Common myeloid progenitor, CD34-positive (primary cell): ENCODE measurements around the gene CFAP45.

Experiments used
- CTCF ChIA-PET: fragments of 350-600 bp; sonication (Branson Sonifier 250); formaldehyde crosslinking; loops from one replicate; lab custom pipeline; 2021; ENCODE audit warnings: antibody characterized with exemption; lab: Charles Lee
- POLR2A ChIA-PET: fragments of 350-600 bp; sonication (Branson Sonifier 250); formaldehyde crosslinking; loops from one replicate; lab custom pipeline; 2021; ENCODE audit warnings: antibody characterized with exemption; lab: Charles Lee
- DNase-seq, 3 donors: peaks; one replicate each; pipeline versions ENCODE4 v3.0.0 to v3.0.0-alpha.2; 2013
- H3K27ac ChIP-seq, 2 experiments: 1 replicate in 1 of 2; 2 replicates in 1 of 2; pipeline ENCODE4 v1.7.0; 2013; ENCODE audit warnings: inconsistent platforms in 2 of 2, low read length in 2 of 2, mild to moderate bottlenecking in 2 of 2, low read depth in 1 of 2, moderate library complexity in 1 of 2; ENCODE audit not compliant: severe bottlenecking in 2 of 2, insufficient read depth in 1 of 2, poor library complexity in 1 of 2
- H3K27me3 ChIP-seq, 5 experiments: replicated peaks in 2 of 5; 1 replicate in 3 of 5; 2 replicates in 2 of 5; pipeline versions ENCODE4 v1.6.1 to v1.7.0; 2013; ENCODE audit warnings: low read length in 4 of 5, mild to moderate bottlenecking in 2 of 5, moderate library complexity in 2 of 5, inconsistent platforms in 1 of 5; ENCODE audit not compliant: insufficient read depth in 5 of 5, control insufficient read depth in 4 of 5
- H3K36me3 ChIP-seq, 4 experiments: 1 replicate in 2 of 4; 2 replicates in 2 of 4; pipeline versions ENCODE4 v1.6.1 to v1.7.0; 2013; ENCODE audit warnings: low read length in 3 of 4, control low read depth in 1 of 4, mild to moderate bottlenecking in 1 of 4; ENCODE audit not compliant: control insufficient read depth in 4 of 4, insufficient read depth in 4 of 4
- H3K4me1 ChIP-seq, 4 experiments: 1 replicate in 3 of 4; 2 replicates in 1 of 4; pipeline versions ENCODE4 v1.6.1 to v1.7.1; 2013; ENCODE audit warnings: low read length in 3 of 4, mild to moderate bottlenecking in 3 of 4, control low read depth in 1 of 4, inconsistent platforms in 1 of 4, moderate library complexity in 1 of 4; ENCODE audit not compliant: control insufficient read depth in 4 of 4, insufficient read depth in 4 of 4; ENCODE audit errors: control extremely low read depth in 1 of 4
- H3K4me3 ChIP-seq, 7 experiments: 1 replicate in 4 of 7; 2 replicates in 3 of 7; pipeline versions ENCODE4 v1.5.1 to v1.7.0; 2013; ENCODE audit warnings: mild to moderate bottlenecking in 7 of 7, low read length in 6 of 7, moderate library complexity in 6 of 7, inconsistent platforms in 2 of 7, low read depth in 2 of 7, control low read depth in 1 of 7; ENCODE audit not compliant: insufficient read depth in 4 of 7, control insufficient read depth in 1 of 7; ENCODE audit errors: extremely low read depth in 1 of 7
- H3K9me3 ChIP-seq, 5 experiments: 1 replicate in 4 of 5; 2 replicates in 1 of 5; pipeline versions ENCODE4 v1.6.1 to v1.7.1; 2013; ENCODE audit warnings: low read length in 4 of 5, mild to moderate bottlenecking in 2 of 5, inconsistent platforms in 1 of 5, low read depth in 1 of 5, moderate library complexity in 1 of 5; ENCODE audit not compliant: control insufficient read depth in 4 of 5, insufficient read depth in 2 of 5; ENCODE audit errors: control extremely low read depth in 1 of 5
- WGBS: methylation state at CpG from one replicate; pipeline ENCODE4 v1.1.5; 2013; ENCODE audit not compliant: insufficient coverage; 5-methylcytosine and 5-hydroxymethylcytosine counted together

CFAP45 gene

DNA sequence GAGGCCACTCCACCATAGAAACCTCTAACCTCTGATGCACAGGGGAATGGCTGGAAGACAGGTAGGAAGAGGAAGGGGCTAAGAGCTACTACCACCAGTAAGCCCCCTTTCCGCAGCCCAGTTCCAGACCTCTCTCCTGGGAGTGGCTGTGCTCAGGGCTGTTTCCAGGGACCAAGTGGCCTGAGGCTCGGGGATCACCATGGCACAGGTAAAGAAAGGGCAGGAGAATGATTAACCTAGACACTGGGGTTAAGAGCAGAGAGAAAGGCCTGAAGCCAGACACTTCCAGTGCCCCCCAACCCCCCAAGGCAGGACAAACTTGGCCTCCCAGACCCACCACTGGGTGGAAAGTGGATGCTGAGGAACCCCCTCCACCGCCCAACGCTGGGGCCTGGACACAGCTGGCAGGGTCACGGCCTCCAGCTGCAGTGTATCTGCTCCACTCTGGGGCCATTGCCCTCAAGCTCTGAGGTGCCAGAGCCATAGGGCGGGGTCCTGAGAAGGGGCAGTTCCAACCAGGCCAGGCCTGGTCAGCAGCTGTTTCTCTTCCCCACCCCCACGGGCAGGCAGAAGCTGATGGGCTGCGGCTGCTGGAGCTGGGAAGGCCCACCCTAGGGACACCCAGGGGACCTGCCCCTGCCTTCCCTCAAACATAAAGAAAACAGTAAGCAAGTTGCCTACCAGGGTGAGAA is 22.7 kb upstream of the CFAP45 start:
- POLR2A ChIA-PET: interaction anchor here (0.7 to 5.2 kb wide), 9 partner anchors 9 to 129 kb away, joined by 3 to 54 read pairs (median 13); partner anchors contain the start of gene CFAP45
- H3K27ac ChIP-seq: peak overlapping the region; percentile 100
- DNase-seq: peak in 1 of 3 donors; percentile 30
- H3K36me3 ChIP-seq: peaks cover 10 to 34% (median 29%) of the 10 kb centered on the region in 4 experiments
- H3K4me3 ChIP-seq: peak overlapping the region; percentile 70 to 100 (median 94)
- CTCF ChIA-PET: interaction anchor here (0.7 to 13.6 kb wide), 6 partner anchors 13 to 126 kb away, joined by 3 to 250 read pairs (median 6); no protein-coding TSS in a partner anchor
- H3K27me3 ChIP-seq: no peaks in the 10 kb centered on the region
- peaks cover 12 to 78% (median 74%) of the 10 kb centered on the region in 4 experiments for H3K4me1 ChIP-seq
- 45% methylated on average over 5 of the region's 8 CpGs for WGBS
- no peaks in the 10 kb centered on the region for H3K9me3 ChIP-seq

DNA sequence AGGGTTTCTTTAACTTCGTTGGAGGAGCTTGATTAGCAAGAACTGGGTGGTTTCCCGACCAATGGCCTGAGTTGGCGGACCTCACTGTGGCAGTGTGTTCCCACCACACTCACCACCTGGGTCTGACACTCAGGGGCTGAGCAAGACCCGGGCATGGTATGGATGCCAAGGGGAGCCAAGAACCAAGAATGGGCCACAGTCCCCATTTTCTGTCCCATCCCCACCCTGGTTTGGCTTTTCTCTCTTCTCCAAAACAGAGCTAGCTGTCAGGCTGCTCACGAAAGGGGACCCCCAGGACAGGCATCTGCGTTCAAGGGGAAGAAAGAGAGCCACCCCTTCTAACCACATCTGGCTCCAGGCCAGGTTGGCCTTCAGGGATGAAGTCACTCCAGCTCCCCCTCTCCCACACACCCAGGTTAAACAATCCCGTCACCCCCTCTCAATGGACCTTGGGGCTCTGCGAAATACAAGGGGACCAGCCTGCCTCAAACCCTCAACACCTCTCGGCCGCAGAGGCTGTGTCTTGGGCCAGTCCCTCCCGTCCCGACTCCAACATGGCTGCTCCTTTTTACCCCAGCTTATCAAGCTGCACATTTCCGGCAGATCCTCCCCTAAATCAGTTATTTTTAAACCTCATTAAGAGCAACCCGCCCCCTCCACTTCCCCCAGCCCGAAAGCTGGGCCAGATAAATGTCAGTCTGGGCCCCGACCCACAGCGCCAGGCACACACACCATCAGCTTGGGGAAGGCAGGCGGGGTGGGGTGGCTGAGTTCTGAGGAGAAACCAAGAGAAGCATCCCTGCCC is 21.9 kb upstream of the CFAP45 start:
- Histone ChIP-seq H3K4me3 (peak overlapping the region; percentile 8 to 100 (median 94)), H3K27me3 (no peaks in the 10 kb centered on the region), H3K4me1 (peaks cover 15 to 83% (median 78%) of the 10 kb centered on the region in 4 experiments), H3K9me3 (no peaks in the 10 kb centered on the region), H3K27ac (peak overlapping the region; percentile 100), H3K36me3 (peaks cover 11 to 40% (median 32%) of the 10 kb centered on the region in 4 experiments)
- WGBS: 5% methylated on average over 12 of the region's 18 CpGs
- POLR2A ChIA-PET: interaction anchor here (1.4 to 5.2 kb wide), 6 partner anchors 22 to 40 kb away, joined by 3 to 54 read pairs (median 18); partner anchors contain the start of gene CFAP45
- DNase-seq: peak; percentile 75 to 94 (median 92)
- CTCF ChIA-PET: interaction anchor here (0.7 to 13.6 kb wide), 6 partner anchors 14 to 141 kb away, joined by 3 to 250 read pairs (median 6); partner anchors contain the start of genes DUSP23 and FCRL6

DNA sequence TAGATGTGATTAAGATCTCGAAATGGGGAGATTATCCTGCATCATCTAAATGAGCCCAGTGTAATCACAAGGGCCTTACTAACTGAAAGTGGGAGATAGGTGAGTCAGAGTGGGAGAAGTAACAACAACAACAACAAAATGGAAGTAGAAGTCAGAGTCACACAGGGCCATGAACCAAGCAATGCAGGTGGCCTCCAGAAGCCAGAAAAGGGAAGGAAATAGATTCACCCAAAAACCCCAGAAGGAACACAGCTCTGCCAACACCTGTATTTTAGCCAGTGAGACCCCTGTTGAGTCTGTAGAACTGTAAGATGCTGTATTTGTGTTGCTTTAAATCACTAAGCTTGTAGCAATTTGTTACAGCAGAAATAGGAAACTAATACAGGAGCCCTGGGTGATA is 21.3 kb upstream of the CFAP45 start:
- H3K36me3 ChIP-seq: peaks cover 11 to 45% (median 38%) of the 10 kb centered on the region in 4 experiments
- WGBS: no CpG with 5 or more reads among the region's 1 CpG
- CTCF ChIA-PET: interaction anchor here (0.8 to 13.6 kb wide), 5 partner anchors 15 to 140 kb away, joined by 3 to 250 read pairs (median 4); partner anchors contain the start of genes DUSP23 and FCRL6
- POLR2A ChIA-PET: interaction anchor here (1.4 to 5.2 kb wide), 2 partner anchors 23 to 29 kb away, joined by 5 to 54 read pairs; no protein-coding TSS in a partner anchor
- no peaks in the 10 kb centered on the region for H3K9me3 ChIP-seq
- peaks cover 15 to 87% (median 83%) of the 10 kb centered on the region in 4 experiments for H3K4me1 ChIP-seq
- peak overlapping the region in 6 of 7 experiments; percentile 41 to 100 (median 94) for H3K4me3 ChIP-seq
- H3K27me3 ChIP-seq: no peaks in the 10 kb centered on the region
- H3K27ac ChIP-seq: peak overlapping the region; percentile 100
- DNase-seq: peak; percentile 66 to 89 (median 86)

DNA sequence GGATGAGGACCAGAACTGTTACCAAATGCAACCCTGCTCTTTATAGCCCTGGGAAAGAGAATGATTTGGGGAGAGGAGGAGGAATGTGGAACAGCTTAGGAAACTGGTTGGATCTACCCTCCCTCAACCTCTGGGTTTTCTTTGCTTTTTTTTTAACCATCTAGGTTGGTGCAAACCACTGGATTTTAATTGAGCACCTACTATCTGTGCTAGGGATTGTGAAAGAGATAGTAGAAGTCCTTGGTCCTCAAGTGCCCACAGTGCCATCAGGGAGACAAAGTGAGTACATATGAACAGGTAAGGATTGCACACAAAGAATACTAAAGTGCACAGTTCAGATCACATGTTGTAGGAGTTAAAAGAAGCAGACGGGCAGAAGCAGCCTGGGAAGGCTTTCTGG is 20.7 kb upstream of the CFAP45 start:
- CTCF ChIA-PET: interaction anchor here (1.2 to 13.6 kb wide), 3 partner anchors 15 to 121 kb away, joined by 3 to 250 read pairs (median 57); no protein-coding TSS in a partner anchor
- Histone ChIP-seq H3K4me3 (peak overlapping the region in 4 of 7 experiments; percentile 8 to 100 (median 66)), H3K4me1 (peaks cover 15 to 86% (median 83%) of the 10 kb centered on the region in 4 experiments), H3K36me3 (peaks cover 11 to 51% (median 41%) of the 10 kb centered on the region in 4 experiments), H3K9me3 (no peaks in the 10 kb centered on the region), H3K27ac (peak overlapping the region; percentile 100), H3K27me3 (no peaks in the 10 kb centered on the region)
- DNase-seq: no peak
- POLR2A ChIA-PET: no interaction called here
- WGBS: no CpG with 5 or more reads among the region's 1 CpG

DNA sequence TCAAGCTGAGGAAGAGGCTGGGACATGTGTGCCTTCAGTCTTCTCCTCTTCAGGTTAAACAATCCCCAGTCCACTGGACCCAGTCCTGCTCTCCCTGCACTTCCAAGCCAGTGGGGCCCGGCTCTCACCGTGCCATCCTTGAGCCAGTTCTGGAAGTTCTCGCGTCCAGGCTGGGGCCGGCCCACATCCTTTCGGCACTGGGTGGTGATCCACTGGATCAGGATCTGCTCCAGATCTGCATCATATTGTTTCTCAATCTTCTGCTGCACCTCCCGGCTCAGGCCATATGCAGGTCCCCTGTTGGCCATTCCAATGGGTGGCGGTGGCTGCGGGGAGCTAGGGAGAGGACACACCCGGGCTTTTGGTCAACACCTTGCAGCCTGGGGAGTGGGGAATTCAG is 20.2 kb upstream of the CFAP45 start:
- Histone ChIP-seq H3K4me3 (peak overlapping the region in 2 of 7 experiments; percentile 95 to 100), H3K4me1 (peaks cover 15 to 90% (median 82%) of the 10 kb centered on the region in 4 experiments), H3K27me3 (no peaks in the 10 kb centered on the region), H3K9me3 (no peaks in the 10 kb centered on the region), H3K27ac (peak overlapping the region in 1 of 2 experiments; percentile 100), H3K36me3 (peaks cover 11 to 56% (median 44%) of the 10 kb centered on the region in 4 experiments)
- ChIA-PET POLR2A (no interaction called here), CTCF (interaction anchor here (1.2 to 13.6 kb wide), 3 partner anchors 16 to 121 kb away, joined by 3 to 250 read pairs (median 57); no protein-coding TSS in a partner anchor)
- DNase-seq: no peak
- 89% methylated on average over 4 of the region's 10 CpGs for WGBS

DNA sequence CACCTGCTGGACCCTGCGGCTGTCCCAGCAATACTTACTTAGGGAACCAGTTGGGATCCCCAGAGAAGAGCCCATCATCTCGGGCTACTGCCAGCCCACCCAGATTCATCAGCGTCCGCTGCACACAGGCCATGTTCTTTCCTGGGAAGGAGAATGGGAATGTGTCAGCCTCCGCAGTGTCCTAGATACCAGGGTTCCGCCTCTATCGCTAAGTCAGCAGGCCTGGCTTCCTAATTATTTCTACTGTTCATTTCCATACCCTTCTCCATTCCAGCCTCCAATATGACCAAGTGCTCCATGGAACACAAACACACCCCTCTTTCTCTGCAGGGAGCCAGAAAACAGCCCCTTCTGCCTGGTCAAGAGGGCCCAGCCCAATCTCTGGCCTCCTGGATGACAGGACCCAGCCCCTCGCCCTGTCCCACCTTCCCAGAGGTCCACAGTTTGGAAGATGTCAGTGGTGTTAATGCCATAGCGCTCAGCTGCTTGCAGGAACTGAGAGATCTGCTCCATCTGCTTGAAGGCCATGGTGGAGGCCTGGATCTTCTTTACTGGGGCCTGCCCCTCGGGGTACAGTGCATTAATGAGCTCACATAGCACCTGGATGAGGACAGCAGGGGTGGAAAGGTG is 19.4 kb upstream of the CFAP45 start:
- Histone ChIP-seq H3K9me3 (no peaks in the 10 kb centered on the region), H3K4me3 (peak overlapping the region in 2 of 7 experiments; percentile 41 to 100), H3K36me3 (peaks cover 11 to 57% (median 44%) of the 10 kb centered on the region in 4 experiments), H3K27me3 (no peaks in the 10 kb centered on the region), H3K27ac (peak overlapping the region in 1 of 2 experiments; percentile 66), H3K4me1 (peaks cover 15 to 92% (median 85%) of the 10 kb centered on the region in 4 experiments)
- POLR2A ChIA-PET: no interaction called here
- 95% methylated on average over 10 of the region's 10 CpGs for WGBS
- CTCF ChIA-PET: interaction anchor here (0.8 to 13.6 kb wide), 3 partner anchors 14 to 50 kb away, joined by 3 to 250 read pairs (median 3); no protein-coding TSS in a partner anchor
- no peak for DNase-seq
